Brain microvascular endothelial cell (primary cell): ENCODE measurements around the gene LRRK1.

ENCODE experiments used
- DNase-seq: peaks from one replicate; pipeline ENCODE4 v3.0.0-alpha.2; 2020
- H3K27ac ChIP-seq: fragments of 250-450 bp; sonication (Bioruptor Pico); 2 replicates; pipeline ENCODE4 v1.5.1; 2020; ENCODE audit warnings: mild to moderate bottlenecking, moderate library complexity
- H3K27me3 ChIP-seq: fragments of 250-450 bp; sonication (Bioruptor Pico); replicated peaks from 2 replicates; pipeline ENCODE4 v1.5.1; 2020; ENCODE audit warnings: mild to moderate bottlenecking
- H3K36me3 ChIP-seq: fragments of 250-450 bp; sonication (Bioruptor Pico); replicated peaks from 2 replicates; pipeline ENCODE4 v1.5.1; 2020; ENCODE audit warnings: mild to moderate bottlenecking
- H3K4me3 ChIP-seq: 2 replicates; pipeline ENCODE4 v1.5.1; 2011; ENCODE audit warnings: low read depth, mild to moderate bottlenecking, control low read depth, low read length, moderate library complexity
- in situ Hi-C: cut with HindIII; loops from 2 replicates; pipeline ENCODE4 v1.10.0; 2017; ENCODE audit warnings: low sequenced_read_pairs, low pct_ligation_motif_present
- TF ChIP-seq, protein P1 (sequence below): IDR thresholded peaks from 2 replicates; pipeline ENCODE4 v1.5.1; 2011; ENCODE audit warnings: low read depth, mild to moderate bottlenecking, moderate library complexity, low read length, control low read depth, inconsistent platforms; ENCODE audit errors: missing control alignments

The LRRK1 gene

DNA sequence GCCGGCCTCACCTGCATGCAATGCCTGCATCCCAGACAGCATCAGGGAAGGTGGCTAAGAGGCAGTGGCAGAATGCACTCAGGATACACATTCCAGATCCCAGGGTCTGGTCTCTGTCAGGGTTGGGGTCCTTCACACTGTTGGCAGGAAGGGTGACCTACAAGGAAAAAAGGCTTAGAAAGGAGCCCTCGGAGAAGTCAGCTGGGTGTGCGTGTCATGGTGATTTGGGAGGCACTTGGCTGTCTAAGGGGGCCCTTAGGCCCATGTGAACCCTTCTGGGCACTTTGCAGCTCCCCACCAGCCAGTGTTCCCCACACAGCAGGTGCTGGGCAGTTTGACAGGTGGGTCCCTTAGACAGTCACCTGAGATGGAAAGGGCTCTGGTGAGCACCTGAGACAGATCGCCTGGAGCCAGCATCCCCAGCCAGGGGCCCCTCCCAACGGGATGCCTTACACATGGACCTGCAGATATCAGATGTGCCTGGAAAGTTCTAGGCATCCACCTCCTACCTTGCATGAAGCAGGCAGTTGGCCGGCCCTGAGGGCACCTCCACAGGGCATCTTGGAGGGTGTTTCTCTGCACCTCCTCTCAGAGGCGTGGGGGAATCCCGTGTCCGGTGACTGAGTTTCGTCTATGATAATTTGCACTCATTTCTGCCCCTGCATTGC lies 131.6 kb downstream of the LRRK1 start:
- H3K36me3 ChIP-seq, result no peaks in the 10 kb centered on the region
- H3K27ac ChIP-seq, result no peak overlapping the region
- in situ Hi-C loops, result no loop called here
- H3K4me3 ChIP-seq, result no peak overlapping the region
- no peak for DNase-seq
- TF ChIP-seq, protein P1, sequence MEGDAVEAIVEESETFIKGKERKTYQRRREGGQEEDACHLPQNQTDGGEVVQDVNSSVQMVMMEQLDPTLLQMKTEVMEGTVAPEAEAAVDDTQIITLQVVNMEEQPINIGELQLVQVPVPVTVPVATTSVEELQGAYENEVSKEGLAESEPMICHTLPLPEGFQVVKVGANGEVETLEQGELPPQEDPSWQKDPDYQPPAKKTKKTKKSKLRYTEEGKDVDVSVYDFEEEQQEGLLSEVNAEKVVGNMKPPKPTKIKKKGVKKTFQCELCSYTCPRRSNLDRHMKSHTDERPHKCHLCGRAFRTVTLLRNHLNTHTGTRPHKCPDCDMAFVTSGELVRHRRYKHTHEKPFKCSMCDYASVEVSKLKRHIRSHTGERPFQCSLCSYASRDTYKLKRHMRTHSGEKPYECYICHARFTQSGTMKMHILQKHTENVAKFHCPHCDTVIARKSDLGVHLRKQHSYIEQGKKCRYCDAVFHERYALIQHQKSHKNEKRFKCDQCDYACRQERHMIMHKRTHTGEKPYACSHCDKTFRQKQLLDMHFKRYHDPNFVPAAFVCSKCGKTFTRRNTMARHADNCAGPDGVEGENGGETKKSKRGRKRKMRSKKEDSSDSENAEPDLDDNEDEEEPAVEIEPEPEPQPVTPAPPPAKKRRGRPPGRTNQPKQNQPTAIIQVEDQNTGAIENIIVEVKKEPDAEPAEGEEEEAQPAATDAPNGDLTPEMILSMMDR, result no peak
- no peaks in the 10 kb centered on the region for H3K27me3 ChIP-seq

DNA sequence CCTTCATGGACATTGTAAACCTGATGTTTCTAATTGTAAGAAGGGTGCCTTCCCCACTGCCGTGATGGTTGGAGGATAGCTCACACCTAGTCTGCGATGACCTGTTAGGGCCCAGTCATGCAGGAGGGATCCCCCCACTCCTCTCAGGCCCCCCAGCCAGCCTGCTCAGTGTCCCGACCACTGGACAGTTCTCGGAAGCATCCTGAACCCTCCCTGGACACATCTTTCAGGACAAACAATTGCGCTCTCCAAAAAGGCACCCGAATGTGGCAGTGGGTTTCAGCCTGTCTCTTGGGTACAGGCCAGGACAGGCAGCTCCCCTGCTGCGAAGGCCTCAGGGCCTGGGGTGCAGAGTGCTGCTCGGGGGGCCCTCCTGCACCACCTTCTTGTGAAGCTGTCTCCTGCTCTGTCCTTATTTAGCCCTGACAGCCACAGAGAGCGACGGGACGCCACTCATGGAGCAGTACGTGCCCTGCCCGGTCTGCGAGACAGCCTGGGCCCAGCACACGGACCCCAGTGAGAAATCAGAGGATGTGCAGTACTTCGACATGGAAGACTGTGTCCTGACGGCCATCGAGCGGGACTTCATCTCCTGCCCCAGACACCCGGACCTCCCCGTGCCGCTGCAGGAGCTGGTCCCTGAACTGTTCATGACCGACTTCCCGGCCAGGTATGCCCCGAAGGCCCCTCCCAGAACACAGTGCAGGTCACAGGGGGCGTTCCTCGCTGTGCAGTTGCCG lies 132.3 kb downstream of the LRRK1 start:
- H3K36me3 ChIP-seq, result no peaks in the 10 kb centered on the region
- no peak for DNase-seq
- in situ Hi-C loops, result no loop called here
- H3K27me3 ChIP-seq, result no peaks in the 10 kb centered on the region
- no peak overlapping the region for H3K27ac ChIP-seq
- TF ChIP-seq, protein P1, result no peak
- H3K4me3 ChIP-seq, result no peak overlapping the region

DNA sequence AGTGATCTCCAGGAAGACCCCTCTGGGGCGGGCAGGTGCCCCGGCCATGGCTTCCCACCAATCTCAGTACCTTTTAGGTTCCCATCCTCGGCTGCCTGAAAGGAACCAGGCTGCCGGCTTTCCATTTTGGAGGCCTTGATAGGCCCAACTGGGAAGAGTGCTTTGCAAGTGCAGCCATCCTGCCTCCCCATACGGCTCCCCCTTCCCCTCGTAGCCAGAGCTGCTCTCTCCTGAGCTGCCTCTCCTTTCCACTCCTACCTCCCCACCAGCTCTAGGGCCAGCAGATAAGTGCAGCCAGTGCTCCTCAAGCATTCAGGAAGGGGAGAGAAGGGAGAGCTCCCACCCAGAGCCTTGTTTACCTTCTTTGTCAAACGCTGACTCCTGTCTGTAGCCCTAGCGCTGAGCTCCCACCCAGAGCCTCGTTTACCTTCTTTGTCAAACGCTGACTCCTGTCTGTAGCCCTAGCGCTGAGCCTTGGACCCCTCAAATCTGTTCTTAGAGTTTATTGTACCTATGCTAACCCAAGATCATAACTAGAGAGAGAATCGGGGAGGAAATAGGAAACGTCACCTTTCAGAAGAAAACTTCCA lies 133.0 kb downstream of the LRRK1 start:
- Histone ChIP-seq H3K4me3 (no peak overlapping the region), H3K27me3 (no peaks in the 10 kb centered on the region), H3K36me3 (no peaks in the 10 kb centered on the region), H3K27ac (no peak overlapping the region)
- in situ Hi-C loops, result no loop called here
- DNase-seq, result no peak
- TF ChIP-seq, protein P1, result no peak

DNA sequence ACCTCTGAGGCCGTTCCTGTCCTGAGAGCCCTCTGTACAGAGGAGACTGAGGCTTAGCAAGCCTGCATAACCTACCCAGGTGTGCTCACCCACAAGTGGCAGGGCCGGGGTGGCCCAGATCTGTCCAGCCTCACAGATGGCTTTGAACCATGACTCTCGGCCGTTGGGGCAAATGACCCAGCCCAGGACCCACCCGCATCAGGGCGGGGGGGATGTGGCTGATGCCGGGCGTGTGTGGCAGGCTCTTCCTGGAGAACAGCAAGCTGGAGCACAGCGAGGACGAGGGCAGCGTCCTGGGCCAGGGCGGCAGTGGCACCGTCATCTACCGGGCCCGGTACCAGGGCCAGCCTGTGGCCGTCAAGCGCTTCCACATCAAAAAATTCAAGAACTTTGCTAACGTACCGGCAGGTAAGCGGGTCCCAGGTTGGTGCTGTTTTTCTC lies 133.5 kb downstream of the LRRK1 start:
- TF ChIP-seq, protein P1, result no peak
- no peak overlapping the region for H3K4me3 ChIP-seq
- in situ Hi-C loops, result no loop called here
- DNase-seq, result no peak
- H3K36me3 ChIP-seq, result no peaks in the 10 kb centered on the region
- H3K27me3 ChIP-seq, result no peaks in the 10 kb centered on the region
- no peak overlapping the region for H3K27ac ChIP-seq

DNA sequence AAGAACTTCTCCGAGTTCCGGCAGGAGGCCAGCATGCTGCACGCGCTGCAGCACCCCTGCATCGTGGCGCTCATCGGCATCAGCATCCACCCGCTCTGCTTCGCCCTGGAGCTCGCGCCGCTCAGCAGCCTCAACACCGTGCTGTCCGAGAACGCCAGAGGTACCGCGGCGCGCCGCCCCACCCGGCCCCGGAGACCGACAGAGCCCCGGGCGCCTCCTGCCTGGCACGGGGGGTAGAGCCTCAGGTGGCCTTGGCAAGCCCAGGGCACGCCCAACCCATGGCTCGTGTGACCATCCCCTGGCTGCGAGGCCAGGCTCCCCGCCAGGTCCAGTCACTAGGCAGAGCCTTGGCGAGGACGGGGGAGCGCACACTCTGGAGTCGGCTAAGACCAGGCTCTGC lies 134.1 kb downstream of the LRRK1 start:
- no peaks in the 10 kb centered on the region for H3K36me3 ChIP-seq
- TF ChIP-seq, protein P1, result no peak

More for the DNA sequence above, 134.1 kb downstream of the LRRK1 start:
- Histone ChIP-seq H3K4me3 (no peak overlapping the region), H3K27ac (no peak overlapping the region), H3K27me3 (no peaks in the 10 kb centered on the region)
- in situ Hi-C loops, result no loop called here
- DNase-seq, result no peak
